Adrenal gland (tissue), 5 donors: ENCODE results near the gene COL16A1.

Experiments used
- POLR2A ChIP-seq, 2 donors: fragments of 450-650 bp; IDR thresholded peaks; one replicate each; pipeline ENCODE4 v1.6.1; 2017; ENCODE audit warnings: antibody characterized with exemption in 2 of 2, mild to moderate bottlenecking in 2 of 2, moderate library complexity in 1 of 2
- TF ChIP-seq, protein P1 (sequence below), 6 experiments: fragments of 450-650 bp in 4 of 6; fragments of 200-600 bp in 2 of 6; sonication (generic) in 1 of 6; IDR thresholded peaks; 1 replicate in 5 of 6; 2 replicates in 1 of 6; pipeline versions ENCODE4 v1.5.1 to v1.8.0; 2016 to 2021; ENCODE audit warnings: antibody characterized with exemption in 6 of 6, mild to moderate bottlenecking in 2 of 6, moderate library complexity in 1 of 6
- donor health status: DM: no; HTN: no; CAD: no.

DNA sequence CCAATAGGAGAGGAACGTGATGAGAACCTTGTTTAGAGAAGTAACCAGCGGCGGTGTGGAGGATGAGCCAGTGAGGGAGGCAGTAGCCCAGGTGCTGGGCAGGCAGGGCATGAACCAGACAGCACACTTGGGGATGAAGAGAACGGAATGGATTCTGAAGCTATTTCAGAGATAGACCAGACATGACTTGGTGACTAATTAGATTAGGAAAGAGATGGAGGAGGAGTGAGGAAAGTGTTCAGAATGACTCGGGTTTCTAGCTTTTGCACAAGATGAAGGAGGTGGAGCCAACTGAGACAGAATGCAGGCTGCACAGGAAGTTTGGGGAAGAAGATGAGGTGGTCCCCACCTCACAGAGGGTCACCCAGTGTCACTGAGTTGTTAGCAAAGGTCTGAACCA is 64.3 kb downstream of the COL16A1 start:
- TF ChIP-seq, protein P1, sequence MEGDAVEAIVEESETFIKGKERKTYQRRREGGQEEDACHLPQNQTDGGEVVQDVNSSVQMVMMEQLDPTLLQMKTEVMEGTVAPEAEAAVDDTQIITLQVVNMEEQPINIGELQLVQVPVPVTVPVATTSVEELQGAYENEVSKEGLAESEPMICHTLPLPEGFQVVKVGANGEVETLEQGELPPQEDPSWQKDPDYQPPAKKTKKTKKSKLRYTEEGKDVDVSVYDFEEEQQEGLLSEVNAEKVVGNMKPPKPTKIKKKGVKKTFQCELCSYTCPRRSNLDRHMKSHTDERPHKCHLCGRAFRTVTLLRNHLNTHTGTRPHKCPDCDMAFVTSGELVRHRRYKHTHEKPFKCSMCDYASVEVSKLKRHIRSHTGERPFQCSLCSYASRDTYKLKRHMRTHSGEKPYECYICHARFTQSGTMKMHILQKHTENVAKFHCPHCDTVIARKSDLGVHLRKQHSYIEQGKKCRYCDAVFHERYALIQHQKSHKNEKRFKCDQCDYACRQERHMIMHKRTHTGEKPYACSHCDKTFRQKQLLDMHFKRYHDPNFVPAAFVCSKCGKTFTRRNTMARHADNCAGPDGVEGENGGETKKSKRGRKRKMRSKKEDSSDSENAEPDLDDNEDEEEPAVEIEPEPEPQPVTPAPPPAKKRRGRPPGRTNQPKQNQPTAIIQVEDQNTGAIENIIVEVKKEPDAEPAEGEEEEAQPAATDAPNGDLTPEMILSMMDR (IDR thresholded peaks at IDR 0.05) = no peak
- TF ChIP-seq POLR2A (IDR thresholded peaks at IDR 0.05) = no peak
